ES-I3 (cell line): ENCODE data around the gene COPS9.

Experiments
- H3K36me3 ChIP-seq: 2 replicates; pipeline ENCODE4 v1.6.1; 2013; ENCODE audit warnings: mild to moderate bottlenecking, low read length, control low read depth, moderate library complexity; ENCODE audit not compliant: insufficient read depth
- H3K4me1 ChIP-seq: 2 replicates; pipeline ENCODE4 v1.6.1; 2013; ENCODE audit warnings: mild to moderate bottlenecking, control low read depth, low read length; ENCODE audit not compliant: insufficient read depth
- H3K9ac ChIP-seq: 2 replicates; pipeline ENCODE4 v1.6.1; 2013; ENCODE audit warnings: low read depth, mild to moderate bottlenecking, low read length, moderate library complexity
- H3K9me3 ChIP-seq: 2 replicates; pipeline ENCODE4 v1.6.1; 2013; ENCODE audit warnings: mild to moderate bottlenecking, low read length, moderate library complexity; ENCODE audit not compliant: control insufficient read depth, insufficient read depth

Gene COPS9

DNA sequence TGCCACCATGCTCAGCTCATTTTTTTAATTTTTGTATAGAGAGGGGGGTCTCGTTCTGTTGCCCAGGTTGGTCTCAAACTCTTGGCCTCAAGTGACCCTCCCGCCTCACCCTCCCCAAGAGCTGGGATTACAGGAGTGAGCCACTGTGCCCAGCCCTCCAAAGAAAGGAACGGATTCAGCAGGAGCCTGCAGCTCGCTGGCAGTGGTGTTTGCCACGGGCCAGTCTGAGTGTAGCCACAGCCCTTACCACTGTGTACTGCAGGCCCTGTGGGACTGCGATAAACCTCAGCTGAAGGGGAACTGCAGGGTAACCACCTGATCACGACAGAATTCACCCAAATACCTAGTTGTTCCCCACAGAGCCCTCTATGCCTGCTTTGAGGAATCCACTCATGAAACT lies 6.8 kb downstream of the COPS9 start:
- Histone ChIP-seq H3K36me3 (peaks cover 39% of the 10 kb centered on the region), H3K9me3 (no peaks in the 10 kb centered on the region), H3K4me1 (no peaks in the 10 kb centered on the region), H3K9ac (no peak overlapping the region)

DNA sequence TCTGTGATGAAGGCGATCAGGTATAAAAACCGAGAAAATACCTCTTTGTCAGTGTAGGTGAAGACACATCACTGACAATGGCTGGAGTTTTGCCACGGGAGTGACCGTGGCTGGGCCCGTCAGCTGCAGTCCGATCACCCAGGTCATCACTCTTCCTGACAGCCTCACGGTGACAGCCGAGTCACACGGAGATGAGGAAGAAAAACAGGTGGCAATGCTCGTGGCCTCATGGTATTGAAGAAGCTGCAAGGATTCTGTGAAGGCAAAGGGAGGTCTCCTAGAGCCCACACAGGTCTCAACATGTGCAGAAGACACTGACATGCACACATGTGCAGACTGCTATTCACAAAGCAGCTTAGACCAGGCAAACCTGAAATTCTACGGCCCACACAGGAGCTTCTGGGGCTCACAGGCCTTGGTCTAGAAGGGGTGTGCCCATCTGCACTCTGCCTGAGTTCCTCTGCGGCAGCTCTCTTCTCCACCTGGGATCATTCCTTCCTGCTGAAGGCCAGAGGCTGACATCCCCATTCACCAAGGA lies 7.4 kb downstream of the COPS9 start:
- H3K4me1 ChIP-seq = no peaks in the 10 kb centered on the region
- peaks cover 39% of the 10 kb centered on the region for H3K36me3 ChIP-seq
- H3K9ac ChIP-seq = no peak overlapping the region
- H3K9me3 ChIP-seq = no peaks in the 10 kb centered on the region

DNA sequence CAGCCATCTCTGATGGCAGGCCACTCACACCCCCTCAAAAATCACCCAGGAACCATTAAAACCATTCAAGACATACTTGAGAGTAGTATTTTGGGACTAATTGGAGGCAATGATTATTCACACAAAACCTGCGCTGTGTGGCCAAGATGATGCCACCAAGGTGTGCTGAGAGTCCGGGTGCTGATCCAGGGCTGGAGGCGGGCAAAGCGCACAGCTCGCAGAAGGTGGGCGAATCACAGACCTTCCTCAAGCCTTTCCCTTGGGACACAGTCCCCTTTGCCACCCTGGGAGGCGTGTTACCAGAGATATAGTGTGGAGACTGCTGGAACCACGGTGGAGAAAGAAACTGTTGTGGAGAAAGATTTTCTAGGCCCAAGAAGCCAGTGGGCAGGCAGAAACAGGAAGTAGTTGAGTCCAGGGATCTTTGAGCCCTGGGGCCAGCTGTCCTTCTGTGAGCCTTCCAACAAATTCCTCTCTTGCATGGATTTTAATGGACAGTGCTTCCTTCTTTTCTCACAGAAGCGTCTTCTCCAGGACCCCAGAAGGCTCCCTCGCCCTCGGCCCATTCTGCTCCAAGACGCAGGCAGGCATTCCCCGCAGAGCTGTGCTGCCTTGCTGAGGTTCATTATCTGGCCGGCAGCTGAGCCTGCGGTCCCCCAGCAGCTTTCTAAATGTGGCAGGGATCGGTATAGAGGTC lies 8.0 kb downstream of the COPS9 start:
- Histone ChIP-seq H3K9ac (no peak overlapping the region), H3K9me3 (no peaks in the 10 kb centered on the region), H3K4me1 (no peaks in the 10 kb centered on the region), H3K36me3 (peaks cover 36% of the 10 kb centered on the region)

DNA sequence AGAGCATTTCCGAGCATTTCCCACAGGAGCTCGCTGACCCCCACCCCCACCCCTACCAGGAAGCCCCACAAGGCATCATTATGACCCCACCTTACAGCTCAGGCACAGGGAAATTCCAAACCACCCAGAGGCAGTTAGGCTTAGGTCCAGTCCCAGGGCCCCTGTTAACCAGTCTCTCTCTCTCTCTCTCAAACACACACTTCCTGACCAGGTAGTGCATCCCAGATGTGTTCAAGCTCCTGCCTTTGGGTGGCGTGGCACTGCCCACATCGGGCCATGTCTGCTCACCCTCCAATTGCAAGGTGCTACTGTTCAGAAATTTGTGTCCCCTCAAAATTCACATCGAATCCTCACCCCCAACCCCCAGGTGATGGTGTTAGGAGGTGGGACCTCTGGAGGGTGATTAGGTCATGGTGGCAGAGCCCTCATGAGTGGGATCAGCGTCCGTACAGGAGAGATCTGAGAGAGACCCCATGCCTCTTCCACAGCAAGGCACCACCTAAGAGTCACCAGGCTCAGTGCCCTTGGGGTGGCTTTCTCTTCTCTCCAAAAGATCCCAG lies 8.8 kb downstream of the COPS9 start:
- Histone ChIP-seq H3K4me1 (no peaks in the 10 kb centered on the region), H3K9me3 (no peaks in the 10 kb centered on the region), H3K9ac (no peak overlapping the region), H3K36me3 (peaks cover 30% of the 10 kb centered on the region)

DNA sequence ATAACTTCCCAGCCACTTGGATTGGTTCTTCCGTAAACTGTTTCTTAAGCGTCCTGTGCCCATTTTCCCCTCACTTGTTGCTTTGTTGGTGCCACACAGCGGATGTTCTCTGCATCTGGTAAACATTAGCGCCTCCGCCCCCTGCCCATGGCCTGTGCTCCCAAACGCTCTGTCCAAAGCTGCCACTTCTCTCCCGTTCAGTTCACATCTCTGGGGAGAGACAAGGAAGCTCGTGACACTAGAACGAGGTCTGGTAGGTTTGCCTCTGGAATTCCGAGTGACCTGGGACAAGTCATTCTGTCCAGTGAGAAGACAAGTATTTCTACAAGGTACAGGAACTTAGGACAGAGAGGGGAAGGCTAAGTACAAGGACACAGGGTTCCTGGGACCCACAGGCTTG lies 9.4 kb downstream of the COPS9 start:
- no peaks in the 10 kb centered on the region for H3K9me3 ChIP-seq
- peaks cover 27% of the 10 kb centered on the region for H3K36me3 ChIP-seq
- no peaks in the 10 kb centered on the region for H3K4me1 ChIP-seq
- no peak overlapping the region for H3K9ac ChIP-seq

DNA sequence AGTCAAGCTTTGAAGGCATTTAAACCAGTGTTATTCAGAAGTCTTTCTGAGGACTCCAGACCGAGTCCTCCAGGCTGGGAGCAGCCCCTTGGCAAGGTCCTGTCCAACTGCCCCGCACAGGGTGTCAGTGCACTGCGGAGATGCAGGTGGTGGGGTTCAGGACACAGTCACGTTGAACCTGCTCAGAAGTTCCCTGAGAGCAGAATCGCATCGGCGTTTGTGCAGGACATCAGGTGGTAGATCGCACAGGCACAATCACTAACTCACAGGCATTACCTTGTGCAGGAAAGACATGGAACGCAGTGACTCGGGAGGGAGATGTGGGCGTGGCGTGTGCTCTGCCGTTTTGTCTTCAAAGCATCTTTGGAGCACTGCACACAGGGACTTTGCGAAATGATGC lies 10.4 kb downstream of the COPS9 start:
- no peak overlapping the region for H3K9ac ChIP-seq
- H3K9me3 ChIP-seq = no peaks in the 10 kb centered on the region
- H3K36me3 ChIP-seq = peaks cover 27% of the 10 kb centered on the region
- H3K4me1 ChIP-seq = no peaks in the 10 kb centered on the region

DNA sequence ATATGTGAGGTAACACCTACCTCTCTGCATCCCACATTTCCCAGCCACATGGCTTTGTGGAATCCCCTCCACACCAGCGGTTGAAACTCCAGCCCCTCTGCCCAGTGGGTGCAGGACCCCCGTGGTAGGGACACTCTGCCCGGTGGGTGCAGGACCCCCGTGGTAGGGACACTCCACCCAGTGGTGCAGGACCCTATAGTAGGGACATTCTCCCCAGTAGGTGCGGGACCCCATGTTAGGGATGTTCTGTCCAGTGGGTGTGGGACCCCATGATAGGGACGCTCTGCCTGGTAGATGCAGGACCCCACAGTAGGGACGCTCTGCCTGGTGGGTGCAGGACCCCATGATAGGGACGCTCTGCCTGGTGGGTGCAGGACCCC lies 11.5 kb downstream of the COPS9 start:
- Histone ChIP-seq H3K9me3 (no peaks in the 10 kb centered on the region), H3K36me3 (peaks cover 21% of the 10 kb centered on the region), H3K9ac (no peak overlapping the region), H3K4me1 (no peaks in the 10 kb centered on the region)

DNA sequence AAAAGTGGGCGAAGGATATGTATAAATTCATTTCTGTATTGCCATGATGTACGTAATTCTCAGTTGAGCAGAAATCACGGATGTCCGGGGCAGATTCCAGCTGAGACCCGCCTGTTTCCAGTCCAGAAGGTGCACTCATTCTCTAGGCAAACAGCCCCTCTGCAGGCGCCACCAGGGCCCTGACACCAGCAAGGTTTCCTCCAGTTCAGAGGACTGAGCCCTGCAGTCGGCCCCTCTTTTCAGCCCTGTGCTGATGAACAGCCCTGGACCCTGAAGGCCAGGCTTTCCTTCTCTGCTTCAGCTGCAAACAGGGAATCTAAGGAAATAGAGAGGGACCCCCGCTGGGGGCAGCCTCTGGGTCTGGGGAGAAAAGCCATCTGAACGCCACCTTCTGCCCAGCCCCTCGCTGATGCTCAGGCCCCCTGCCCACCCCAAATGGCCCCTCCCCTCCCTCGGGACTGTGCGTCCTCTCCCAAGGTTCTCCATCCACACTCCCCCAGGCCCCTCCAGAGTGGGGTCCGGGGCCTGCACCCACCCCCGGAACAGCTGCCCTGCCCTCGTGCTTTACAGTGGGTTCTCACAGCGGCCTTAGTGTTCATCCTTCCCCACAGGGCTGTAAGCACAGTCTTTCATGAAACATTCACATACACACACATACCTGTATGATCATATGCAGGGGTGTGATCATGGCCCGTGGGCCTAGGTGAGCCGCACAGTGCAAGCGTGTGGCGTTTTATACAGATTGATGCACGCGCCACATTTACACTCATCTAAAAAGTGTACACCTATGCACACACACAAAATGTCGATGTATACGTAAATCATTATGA lies 12.1 kb downstream of the COPS9 start:
- no peaks in the 10 kb centered on the region for H3K9me3 ChIP-seq
- no peak overlapping the region for H3K9ac ChIP-seq
- no peaks in the 10 kb centered on the region for H3K4me1 ChIP-seq
- peaks cover 15% of the 10 kb centered on the region for H3K36me3 ChIP-seq

DNA sequence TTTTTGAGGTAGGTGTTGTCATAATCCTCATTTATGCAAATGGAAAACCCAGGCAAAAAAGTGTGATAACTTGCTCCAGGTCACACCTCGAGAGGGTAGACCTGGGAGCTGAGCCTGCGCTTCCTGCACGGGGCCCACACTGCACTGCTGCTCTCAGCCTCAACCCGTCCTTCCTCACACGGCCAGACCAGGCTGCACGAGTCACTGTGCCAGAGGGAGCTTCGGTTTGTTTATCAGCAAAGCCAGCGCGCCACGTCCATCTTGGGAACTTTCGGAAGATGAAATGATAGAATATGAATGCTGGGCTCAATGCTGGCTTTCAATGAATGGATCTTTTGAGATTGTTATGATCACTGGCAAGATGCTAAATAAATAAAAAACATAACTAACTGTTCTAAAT lies 14.4 kb downstream of the COPS9 start:
- H3K4me1 ChIP-seq = no peaks in the 10 kb centered on the region
- no peaks in the 10 kb centered on the region for H3K36me3 ChIP-seq
- no peak overlapping the region for H3K9ac ChIP-seq
- H3K9me3 ChIP-seq = no peaks in the 10 kb centered on the region; the same call in 1 of the 2 replicates

DNA sequence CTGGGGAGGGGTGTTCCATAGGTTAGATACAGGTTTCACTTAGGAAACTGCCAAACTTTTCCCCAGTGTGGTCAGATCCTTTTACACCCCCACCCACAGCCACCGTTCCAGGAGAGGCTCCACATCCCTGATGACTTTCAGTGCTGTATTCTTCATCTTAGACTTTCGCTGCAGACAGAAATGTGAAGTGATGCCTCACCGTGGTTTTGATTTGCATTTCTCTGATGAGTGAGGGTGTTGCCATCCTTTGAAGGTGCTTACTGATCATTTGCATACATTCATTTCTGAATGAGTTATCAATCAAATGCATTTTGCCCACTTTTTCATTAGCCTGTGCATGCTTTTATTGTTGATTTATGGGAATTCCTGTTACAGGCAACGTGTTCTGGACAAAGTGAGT lies 14.9 kb downstream of the COPS9 start:
- Histone ChIP-seq H3K4me1 (no peaks in the 10 kb centered on the region), H3K9ac (no peak overlapping the region), H3K36me3 (no peaks in the 10 kb centered on the region), H3K9me3 (no peaks in the 10 kb centered on the region; the same call in 1 of the 2 replicates)

DNA sequence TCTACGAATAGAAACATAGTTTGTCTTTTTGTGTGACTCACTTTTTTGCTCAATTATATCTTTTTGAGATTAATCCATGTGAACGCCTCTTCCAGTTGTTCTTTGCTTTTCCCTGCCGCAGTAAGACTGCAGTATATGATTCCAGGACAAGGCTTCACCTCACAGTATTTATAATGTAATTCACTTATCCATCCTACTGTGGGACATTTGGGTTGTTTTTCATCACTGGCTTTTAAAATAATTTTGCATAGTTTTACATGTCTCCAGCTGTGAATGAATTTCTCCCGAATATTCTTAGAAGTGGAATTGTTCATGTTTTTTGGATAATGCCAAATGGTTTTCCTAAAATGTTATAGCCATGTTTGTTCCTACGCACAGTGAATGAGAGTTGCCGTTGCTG lies 21.9 kb downstream of the COPS9 start:
- no peaks in the 10 kb centered on the region; the same call in 1 of the 2 replicates for H3K9me3 ChIP-seq
- no peaks in the 10 kb centered on the region for H3K36me3 ChIP-seq
- H3K9ac ChIP-seq = no peak overlapping the region
- H3K4me1 ChIP-seq = no peaks in the 10 kb centered on the region

DNA sequence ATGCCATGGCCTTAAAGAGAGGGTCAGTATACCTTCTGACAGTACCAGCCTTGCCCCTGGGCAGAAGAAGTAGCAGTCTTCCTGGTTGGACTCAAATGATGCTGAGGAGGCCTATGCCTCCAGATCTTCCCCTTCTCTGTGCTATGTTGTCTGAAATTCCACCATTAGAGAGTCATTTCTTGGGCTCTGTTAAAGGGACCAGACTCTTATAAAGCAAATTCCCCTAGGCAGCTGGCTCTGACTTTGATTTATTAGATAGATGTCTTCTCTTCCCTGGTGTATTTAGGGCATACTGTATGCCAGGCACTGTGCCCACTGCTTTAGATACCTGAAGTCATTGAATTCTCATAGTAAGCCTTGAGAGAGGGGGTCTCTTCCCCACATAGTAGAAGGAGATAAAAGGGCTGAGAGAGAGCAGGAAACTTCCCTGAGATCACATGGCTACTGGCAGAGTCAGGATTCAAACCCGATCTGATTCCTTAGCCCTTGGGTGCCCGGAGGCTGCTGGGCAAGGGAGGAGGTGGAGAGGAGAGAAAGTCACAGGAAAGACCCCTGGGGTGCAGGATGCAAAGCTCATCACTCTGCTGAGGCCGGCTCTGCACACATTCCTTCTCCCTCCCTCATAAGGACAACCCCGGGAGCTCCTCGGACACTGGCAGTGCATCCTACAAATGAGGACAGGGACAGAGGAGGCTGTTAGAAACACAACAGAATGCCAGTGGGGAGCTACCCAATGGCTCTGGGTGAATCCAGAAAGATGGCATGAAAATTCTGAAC lies 23.0 kb downstream of the COPS9 start:
- Histone ChIP-seq H3K9ac (no peak overlapping the region), H3K9me3 (no peaks in the 10 kb centered on the region; the same call in 1 of the 2 replicates), H3K4me1 (no peaks in the 10 kb centered on the region), H3K36me3 (no peaks in the 10 kb centered on the region)

DNA sequence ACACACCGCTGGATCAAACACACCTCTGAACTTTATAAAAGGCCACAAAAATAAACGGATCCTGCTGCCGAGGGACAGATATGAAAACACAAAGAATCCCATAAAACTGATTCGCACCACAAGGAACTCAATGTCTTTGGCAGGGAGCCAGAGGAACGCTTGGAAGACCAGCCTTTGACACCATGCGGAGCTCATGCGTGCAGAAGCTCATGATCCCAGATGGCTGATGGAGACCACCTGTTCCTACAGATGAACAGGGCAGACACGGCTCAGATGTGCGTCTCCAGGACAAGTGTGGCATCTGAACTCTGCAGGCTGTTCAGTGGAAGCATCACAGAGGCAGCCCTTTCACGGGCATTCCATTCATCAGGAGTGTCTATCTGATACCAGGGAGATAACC lies 24.9 kb downstream of the COPS9 start:
- H3K36me3 ChIP-seq = no peaks in the 10 kb centered on the region
- no peaks in the 10 kb centered on the region for H3K9me3 ChIP-seq
- H3K4me1 ChIP-seq = no peaks in the 10 kb centered on the region
- no peak overlapping the region for H3K9ac ChIP-seq

DNA sequence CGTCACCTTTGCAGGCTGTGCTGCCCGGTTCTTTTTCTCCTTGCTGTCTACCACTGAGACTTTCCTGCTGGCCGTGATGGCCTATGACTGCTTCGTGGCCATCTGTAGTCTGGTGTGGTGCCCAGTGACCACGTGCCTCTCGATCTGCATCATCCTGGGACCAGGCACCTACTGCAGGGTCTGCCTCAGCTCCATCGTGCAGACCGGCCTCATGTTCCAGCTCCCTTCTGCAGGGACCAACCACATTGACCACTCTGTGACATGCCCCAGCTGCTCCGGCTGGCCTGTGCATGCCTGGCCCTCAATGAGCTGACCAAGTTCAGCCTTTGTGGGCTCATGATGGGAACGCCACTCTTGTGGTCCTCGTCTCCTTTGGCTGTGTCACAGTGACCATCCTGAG lies 26.7 kb downstream of the COPS9 start:
- no peaks in the 10 kb centered on the region for H3K36me3 ChIP-seq
- H3K9ac ChIP-seq = no peak overlapping the region

More for the DNA sequence above, 26.7 kb downstream of the COPS9 start:
- Histone ChIP-seq H3K4me1 (no peaks in the 10 kb centered on the region), H3K9me3 (no peaks in the 10 kb centered on the region)
